ENCODE measurements around the gene ETNK2. TPM values are rescaled to one million over a fixed set of nuclear protein-coding genes. Genes with fewer than 3 reads are reported as not detected.

The ETNK2 gene
- total RNA-seq, 1 donor from 2014 or later: 4.5 TPM

DNA sequence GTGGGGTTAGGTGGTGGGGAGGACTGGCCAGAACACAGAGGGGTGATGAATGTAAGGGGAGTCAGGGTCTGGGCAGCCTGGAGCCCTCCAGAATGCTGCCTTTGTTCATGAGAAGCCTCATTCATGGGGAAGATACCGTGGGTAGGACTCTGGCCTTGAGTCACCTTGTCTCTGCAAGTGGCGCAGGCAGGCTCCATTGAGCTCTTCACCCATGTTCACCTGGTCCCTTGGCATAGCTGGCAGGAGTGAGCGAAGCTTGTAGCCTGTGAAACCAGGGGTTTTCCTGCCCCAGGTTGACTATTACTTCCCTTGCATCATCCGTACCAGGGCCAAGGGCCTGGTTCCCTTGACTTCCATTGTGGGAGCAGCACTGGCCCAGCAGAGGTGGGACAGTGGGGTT lies 53.2 kb downstream of the ETNK2 start:
- Histone ChIP-seq H3K27ac (peak overlapping the region; percentile 21), H3K4me1 (peaks cover 70% of the 10 kb centered on the region), H3K36me3 (no peaks in the 10 kb centered on the region), H3K27me3 (ENCODE audit: low read depth) (no peaks in the 10 kb centered on the region), H3K4me3 (no peak overlapping the region), H3K9me3 (no peaks in the 10 kb centered on the region)
- intact Hi-C loops (cut with DNase I): no loop called here
- no peak for DNase-seq
- no peak for TF ChIP-seq CTCF (IDR thresholded peaks at IDR 0.05)
- no peak for ATAC-seq

GRCh38 chr1:204096931-204097330 lies 54.9 kb downstream of the ETNK2 start:
- H3K9me3 ChIP-seq: no peaks in the 10 kb centered on the region
- no peak overlapping the region for H3K4me3 ChIP-seq
- H3K27ac ChIP-seq: no peak overlapping the region
- intact Hi-C loops (cut with DNase I): no loop called here
- H3K4me1 ChIP-seq: peaks cover 70% of the 10 kb centered on the region
- TF ChIP-seq CTCF (IDR thresholded peaks at IDR 0.05): no peak
- DNase-seq (no peak), ATAC-seq (no peak)
- H3K36me3 ChIP-seq: no peaks in the 10 kb centered on the region
- H3K27me3 ChIP-seq (ENCODE audit: low read depth): no peaks in the 10 kb centered on the region

DNA sequence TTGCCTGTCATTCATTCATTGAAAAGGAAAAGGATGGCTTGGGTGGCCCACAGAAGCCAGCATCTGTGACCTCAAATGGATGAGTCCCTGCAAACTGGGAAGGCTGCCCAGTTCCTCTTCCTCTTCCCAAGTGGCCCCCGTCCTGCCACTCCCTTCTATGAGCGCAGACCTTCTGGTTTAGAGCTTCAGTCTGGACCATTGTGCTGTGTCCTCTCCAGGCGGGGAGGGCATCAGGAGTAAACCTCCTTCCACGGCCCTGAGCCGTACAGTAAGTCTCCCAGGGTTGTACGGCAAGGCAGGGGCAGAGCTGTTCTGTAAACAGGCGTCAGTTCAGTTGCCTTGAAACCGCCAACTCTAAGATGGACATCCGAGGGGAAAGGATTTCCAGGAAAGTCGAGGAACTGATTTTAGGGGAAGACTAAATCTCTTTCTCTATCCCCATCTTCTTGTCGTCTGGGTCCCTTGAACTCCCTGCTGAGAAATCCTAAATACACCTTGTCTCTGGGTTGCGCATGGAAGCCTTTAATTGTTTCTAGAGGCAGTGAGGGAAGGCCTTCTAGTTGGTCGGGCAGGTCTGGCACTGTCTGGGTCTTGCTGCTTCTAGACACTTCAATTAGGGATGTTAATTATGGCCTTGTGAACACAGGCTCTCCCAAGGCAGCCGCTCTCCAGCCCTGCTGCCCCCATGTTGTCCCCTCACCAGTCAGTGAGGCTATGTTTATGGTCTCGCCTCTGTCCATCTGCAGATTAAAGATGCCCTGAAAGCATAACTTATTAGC lies 56.8 kb downstream of the ETNK2 start:
- Histone ChIP-seq H3K9me3 (no peaks in the 10 kb centered on the region), H3K27ac (peak overlapping the region; percentile 46), H3K4me3 (peak overlapping the region; percentile 2), H3K4me1 (peaks cover 69% of the 10 kb centered on the region), H3K36me3 (no peaks in the 10 kb centered on the region), H3K27me3 (ENCODE audit: low read depth) (no peaks in the 10 kb centered on the region)
- no peak for TF ChIP-seq CTCF (IDR thresholded peaks at IDR 0.05)
- intact Hi-C loops (cut with DNase I): no loop called here
- peak; percentile 45 to 52 for ATAC-seq
- DNase-seq: no peak

- Histone ChIP-seq H3K9me3 (no peaks in the 10 kb centered on the region), H3K4me3 (no peak overlapping the region), H3K27ac (peak overlapping the region; percentile 19), H3K4me1 (peaks cover 74% of the 10 kb centered on the region), H3K36me3 (no peaks in the 10 kb centered on the region), H3K27me3 (ENCODE audit: low read depth) (no peaks in the 10 kb centered on the region)
- intact Hi-C loops (cut with DNase I): no loop called here
- TF ChIP-seq CTCF (IDR thresholded peaks at IDR 0.05): no peak
- ATAC-seq: peak in 1 of 2 donors; percentile 10
- no peak for DNase-seq
Observed at GRCh38 chr1:204094313-204094729, 57.5 kb downstream of the ETNK2 start.

DNA sequence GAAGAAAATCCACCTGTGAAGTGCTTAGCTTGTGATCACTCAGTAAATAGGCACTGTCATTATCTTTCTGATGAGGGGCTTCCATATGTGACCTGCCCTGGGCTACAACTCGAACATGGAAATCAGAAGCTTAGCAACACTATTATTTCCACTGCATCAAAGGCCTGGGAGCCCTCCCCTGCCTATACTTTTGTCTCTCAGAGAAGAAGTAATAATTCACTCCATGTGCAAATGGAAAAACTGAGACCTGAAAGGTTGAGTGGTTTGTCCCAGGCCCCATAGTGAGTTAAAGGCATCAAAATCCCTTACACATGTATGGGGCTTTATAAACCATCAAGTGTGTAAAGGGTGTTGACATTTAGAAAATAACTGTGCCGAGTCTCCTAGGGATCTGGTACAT lies 58.1 kb downstream of the ETNK2 start:
- no peaks in the 10 kb centered on the region for H3K27me3 ChIP-seq (ENCODE audit: low read depth)
- peak overlapping the region; percentile 19 for H3K27ac ChIP-seq
- no peak for DNase-seq
- H3K4me3 ChIP-seq: no peak overlapping the region
- no peaks in the 10 kb centered on the region for H3K36me3 ChIP-seq
- intact Hi-C loops (cut with DNase I): no loop called here
- H3K4me1 ChIP-seq: peaks cover 75% of the 10 kb centered on the region
- no peak for ATAC-seq
- TF ChIP-seq CTCF (IDR thresholded peaks at IDR 0.05): no peak
- H3K9me3 ChIP-seq: no peaks in the 10 kb centered on the region

Data from lower lobe of right lung (tissue), 2 donors.